ENCODE measurements around the gene MRPS14.

MRPS14 gene

DNA sequence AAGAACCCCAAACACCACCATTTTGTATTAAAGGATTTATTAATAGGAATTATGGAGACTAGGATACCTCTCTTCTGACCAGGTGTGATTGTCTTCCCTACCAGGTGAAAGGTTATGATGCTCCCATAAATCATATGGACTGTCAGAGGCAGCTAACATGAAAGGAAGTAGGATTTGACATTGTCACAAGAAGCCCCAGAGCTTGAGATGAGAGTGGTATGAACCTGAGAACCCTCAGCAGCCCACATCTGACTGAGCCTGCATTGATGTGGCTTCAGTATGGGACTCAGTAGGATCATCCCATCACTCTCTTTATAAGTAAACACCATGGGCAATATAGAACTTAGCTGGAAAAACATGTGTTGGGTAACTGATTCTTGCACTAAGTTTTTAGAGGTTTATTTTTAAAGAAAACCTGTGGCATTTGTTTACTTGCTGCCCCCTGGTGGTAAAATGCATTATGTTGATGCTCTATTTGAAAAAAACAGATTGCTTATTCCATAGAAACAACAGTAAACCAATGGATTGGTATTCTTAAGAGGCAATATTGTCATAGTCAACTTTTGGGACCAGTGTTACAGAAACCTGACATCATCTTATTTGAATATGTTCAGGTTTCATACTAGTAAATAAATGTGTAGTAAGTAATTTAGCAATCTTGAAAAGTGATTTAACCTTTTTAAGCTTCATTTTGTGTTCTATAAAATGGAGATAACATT is 40.1 kb downstream of the MRPS14 start:
- no peak for DNase-seq (ENCODE audit: low read depth)

DNA sequence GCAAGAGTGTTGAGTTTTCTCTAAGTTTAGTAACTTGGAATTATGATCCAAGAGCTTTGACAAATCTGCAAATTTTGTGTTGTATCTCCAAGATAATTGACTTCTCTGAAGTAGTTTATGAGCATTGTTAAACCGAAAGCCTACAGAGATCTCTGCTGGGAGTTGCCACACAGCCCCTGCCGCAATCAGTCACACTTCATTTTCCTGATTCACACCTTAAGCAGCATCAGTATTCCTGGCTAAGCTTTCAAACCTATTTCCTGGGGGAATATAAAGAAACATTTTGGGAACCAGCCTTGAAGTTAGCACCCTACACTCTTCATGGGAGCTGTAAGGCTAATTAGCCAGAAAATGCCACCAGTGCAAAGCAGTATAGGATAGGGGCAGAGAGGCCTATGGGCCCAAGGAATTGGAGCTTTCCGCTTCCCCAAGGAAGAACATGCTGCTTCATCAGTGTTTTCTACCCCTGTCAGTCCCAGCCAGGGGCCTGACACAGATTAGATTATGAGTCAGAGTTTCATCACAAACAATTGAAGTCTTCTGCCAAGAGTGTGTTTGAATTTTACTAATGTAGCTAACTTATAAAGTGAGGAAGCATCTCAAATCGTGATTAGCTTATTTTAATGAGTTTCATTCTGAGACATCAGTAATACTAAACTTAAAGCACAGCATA is 46.7 kb downstream of the MRPS14 start:
- no peak for DNase-seq (ENCODE audit: low read depth)

DNA sequence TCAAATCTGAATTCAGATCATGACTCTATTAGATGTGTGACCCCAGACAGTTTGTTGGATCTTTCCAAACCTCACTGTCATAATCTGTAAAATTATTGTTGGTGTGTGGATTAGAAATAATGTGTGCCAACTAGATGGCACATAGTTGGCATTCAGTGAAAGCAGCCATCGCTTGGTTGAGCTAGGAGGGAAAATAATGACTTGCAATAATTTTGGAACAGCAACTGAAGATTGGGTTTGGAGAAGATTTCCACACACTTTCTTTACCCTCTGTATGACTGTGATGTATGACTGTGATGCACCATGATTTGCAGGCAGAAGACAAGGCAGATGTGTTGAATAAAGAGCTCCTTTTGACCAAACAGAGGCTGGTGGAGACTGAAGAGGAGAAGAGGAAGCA is 47.5 kb downstream of the MRPS14 start:
- no peak for DNase-seq (ENCODE audit: low read depth)

DNA sequence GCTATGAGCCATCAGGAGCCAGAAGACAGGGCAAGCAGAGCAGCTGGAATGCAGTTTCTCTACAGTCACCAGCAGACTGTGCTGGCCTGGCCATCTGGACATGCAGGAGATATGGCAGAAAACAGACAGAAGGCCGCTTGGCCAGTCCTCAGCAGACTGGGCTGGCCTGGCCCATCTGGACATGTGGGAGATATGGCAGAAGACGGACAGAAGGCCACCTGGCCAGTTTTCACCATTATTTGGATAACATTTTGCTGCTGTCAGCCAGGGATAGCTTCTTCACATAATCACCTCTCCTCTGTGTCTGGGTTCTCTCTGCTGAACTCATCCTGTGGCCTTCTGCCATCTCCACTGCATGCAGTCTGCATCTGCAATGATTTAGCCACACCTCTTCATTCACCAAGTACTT is 48.5 kb downstream of the MRPS14 start:
- DNase-seq (ENCODE audit: low read depth), result no peak

DNA sequence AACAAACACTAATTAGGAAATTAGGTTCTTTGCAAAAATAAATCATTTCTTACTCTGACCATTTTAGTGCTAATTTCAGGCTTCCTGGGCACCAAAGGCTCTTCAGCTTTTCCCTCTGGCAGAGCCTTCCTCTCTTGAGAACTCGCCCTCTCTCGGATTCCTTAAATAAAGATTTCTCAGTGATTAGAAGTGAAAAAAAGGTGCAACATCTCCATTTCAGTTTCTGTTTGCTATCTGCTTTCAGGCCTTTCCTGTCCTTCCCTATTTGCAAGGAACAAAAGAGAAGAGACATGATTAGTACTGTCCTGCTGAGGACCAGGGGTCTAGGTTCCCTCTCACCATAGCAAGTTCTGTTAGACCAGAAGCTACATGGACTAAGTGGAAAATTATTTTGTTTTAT is 51.3 kb downstream of the MRPS14 start:
- no peak for DNase-seq (ENCODE audit: low read depth)

DNA sequence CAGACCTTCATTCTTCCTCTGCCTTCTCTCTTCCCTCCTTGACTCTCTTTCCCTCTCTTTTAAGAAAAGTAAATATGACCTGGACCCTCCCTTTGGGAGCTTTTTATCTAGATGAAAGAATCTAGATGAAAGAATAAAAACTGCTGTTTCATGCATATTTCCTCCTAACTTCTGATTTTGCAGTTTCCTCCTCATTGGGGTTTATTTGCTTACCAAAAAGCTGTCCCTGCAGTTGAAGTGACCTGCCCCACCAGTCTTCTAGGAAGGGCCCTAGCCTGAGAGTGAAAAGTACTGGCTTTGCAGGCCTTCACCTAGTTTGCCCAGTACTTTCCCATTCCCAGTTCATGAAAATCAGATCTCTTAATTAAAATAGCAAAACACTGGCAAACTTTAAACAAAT is 51.8 kb downstream of the MRPS14 start:
- no peak for DNase-seq (ENCODE audit: low read depth)

DNA sequence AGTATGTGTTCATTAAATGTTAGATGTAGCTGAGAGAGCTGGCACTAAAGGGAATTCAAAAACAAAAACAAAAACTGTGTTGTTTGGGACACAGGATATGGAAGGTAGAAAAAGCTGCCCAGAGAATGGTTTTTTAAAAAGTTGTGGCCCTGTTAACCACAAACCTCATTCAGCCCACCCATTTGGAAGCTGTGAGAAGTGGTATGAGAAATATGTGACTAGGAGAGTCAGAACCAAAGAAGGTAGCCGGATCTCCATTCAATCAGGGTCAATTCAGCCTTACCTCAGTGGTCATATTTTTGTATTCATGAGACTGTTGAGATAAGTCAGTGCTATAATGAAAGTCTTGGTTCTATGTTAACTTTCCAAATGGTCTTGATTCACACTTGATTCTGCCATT is 53.2 kb downstream of the MRPS14 start:
- DNase-seq (ENCODE audit: low read depth), result no peak

DNA sequence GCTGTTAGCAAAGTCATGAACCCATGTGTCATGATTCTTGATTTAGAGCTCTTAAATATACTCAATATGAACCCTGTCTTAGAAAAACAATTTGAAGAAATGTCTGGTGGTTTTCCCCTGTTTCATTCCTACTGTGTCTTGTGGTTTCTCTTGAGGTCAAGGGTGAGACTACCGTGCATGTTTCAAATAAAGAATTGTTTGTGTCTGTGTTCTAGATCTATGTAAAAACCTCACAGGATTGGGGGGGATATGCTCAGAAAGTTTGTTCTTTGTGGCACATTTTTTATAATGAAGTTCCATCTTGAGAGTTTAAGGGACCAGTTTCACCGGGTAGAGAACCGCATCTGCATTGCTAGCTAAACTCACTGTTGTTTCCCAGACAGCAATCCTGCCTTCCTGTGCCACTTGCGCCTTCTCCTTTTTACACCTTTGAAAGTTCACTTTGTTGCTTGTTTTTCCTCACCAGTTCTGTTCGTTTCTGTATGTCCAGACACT is 54.4 kb downstream of the MRPS14 start:
- no peak for DNase-seq (ENCODE audit: low read depth)

DNA sequence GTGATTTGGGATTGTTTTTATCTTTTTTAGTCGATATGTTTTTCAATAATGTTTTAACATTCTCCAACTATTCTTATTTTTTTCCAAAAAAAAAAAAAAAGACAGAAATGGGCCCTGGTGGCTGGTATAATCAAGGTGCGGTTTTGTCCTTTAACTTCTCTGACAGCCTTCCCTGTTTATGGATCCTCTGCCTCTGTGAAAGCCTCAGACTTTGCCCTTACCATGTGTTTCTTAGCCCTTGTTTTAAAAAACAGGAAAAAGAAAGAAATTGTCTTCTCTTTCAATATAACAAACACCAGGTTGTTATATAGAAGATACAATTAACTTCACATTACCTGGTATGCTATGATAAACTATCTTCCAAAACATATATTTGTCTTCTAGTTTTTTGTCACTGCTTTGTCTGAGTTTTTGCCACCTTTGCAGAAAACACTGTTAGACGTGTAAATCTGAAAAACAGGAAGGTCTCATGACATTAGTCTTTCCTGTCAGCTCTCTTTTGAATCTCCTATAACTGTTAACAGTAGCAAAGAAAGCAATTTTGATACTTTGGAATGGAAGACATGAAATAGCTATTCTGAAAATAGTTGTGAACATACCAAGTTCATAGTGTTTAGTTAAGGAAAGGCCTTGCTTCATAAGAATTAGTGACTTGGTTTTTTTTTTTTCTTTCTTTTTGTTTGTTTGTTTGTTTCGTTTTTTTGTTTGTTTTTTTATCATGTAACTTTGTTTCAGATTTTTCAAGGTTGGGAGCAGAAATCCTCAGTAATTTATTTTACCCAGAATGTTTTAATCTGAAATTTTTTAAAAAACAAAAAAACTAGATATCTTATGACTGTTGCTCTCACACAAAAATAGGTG is 55.1 kb downstream of the MRPS14 start:
- DNase-seq (ENCODE audit: low read depth), result no peak

DNA sequence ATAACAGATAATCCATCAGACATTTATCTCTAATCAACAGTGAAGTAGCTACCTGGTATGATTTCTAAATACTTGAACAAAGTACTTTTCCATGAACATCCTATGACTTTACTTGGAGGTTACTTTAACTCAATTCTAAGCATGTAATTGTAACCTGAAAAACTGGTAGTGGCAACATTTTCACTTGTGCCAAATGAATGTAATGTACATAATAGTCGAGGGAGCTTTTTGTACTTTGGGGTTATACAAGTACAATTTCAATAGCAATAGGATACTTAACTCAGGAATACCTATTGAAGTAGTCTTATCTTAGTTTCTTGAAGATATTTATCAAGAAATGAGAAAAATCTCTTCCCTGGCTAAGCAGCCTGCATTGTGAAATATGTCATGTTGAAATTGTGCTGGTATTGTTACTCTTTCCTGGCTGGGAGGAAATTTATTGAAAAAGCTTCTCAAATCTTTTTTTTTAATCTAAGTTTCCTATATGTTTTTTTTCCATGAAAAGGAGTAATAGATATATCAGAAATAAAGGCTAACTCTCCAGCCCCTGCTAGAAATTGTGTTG is 57.1 kb downstream of the MRPS14 start:
- DNase-seq (ENCODE audit: low read depth), result no peak

DNA sequence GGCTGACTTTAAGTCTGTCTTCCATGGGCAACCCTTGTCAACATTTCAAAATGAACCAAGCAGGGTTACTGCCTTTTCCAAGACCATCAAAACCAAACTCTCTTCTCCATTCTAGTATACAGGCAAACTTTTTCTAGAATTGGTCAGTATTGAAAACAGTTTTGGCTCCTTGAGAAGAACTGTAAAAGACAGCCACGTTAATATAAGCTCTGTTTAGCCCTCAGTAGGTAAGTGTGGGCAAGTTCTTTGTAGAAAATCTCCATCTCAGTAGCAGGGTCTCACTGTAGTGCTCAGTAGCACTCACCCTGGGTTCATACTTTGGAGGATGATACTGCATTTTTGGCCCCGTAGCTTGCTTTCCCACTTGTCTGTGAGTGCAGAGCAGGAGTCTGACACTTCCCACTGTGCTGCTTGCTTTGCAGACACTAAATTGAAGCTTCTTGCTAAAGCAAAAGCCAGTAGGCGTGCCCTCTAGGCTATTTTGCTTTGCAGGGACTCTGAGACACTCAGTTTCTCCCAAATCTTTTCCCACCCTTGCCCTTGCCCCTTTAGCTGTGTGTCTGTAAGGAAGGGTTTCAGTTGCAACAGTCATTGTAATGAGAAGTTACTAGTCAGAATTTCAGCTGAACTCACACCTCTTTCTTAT is 57.7 kb downstream of the MRPS14 start:
- no peak for DNase-seq (ENCODE audit: low read depth)

DNA sequence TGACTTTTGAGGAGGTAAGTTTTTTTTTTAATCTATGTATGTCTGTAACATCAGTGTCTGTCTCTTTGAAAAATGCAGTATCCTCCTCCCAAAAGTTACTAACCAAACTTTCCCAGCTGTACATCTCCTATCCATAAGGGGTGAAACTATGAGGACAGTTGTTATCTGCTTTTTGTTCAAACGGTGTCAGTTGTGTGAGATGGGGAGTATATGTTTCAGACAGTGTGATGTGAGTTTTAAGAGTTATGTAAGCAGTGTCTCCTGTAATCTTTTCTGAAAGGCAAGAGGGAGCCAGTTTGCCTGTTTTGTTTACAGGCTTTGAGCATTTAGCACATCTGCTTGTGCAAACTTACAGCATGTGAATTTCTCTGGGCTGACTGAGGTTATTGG is 58.3 kb downstream of the MRPS14 start:
- DNase-seq (ENCODE audit: low read depth), result no peak

DNA sequence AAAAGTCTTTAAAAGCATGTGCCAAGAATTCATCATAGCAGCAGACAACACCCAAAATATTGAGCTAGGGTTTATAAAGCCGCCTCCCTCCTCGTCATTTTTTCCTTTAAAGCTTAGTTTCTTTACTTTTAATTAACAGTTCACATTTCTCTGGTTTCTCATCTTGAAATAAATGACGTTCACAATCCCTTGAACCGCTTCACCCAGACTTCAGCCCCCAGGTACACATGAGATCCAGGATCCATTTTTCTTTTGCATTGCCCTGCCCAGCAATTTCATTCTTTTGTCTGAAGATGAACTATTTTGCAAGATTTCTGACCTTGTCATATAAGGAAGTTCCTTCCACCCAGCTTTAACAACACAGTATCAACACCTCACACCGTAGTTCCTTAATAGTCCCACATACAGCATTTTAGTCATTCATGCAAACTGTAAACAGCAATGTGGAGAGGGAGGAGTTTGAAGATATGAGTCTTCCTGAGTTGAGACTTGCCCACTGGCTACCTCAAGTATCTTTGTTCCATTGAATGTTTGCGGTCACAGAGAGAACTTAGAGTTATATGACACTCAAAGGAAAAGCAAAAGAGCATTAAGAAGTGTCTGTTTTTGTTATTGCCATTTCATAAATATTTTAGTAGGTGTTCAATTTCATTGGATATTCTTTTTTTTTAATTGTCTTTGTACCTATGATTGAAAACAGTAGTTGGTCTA is 58.8 kb downstream of the MRPS14 start:
- no peak for DNase-seq (ENCODE audit: low read depth)

DNA sequence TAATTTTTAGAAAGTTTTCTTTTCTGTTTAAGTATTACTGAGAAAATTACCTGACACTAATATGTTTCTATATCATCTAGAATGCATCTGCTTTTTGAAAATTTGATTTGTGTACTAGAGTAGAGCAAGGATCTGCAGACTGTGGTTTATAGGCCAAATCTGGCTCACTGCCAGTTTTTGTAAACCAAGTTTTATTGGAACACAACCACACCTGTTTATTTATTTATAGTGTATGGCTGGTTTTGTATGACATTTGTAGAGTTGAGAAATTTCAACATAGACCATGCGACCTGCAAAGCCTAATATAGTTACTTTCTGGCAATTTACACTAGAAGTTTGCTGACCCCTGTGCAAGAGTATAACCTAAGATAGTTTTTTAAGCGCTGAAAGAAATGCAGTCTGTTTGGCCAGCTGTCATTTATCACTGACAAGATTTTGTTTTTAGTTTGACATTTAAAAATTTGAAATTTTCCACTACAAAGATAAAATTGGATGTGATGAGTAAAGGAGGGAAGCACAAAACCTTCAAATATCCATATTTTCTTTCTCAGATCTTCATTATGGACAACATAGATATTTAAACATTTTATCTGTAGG is 59.6 kb downstream of the MRPS14 start:
- no peak for DNase-seq (ENCODE audit: low read depth)
